HL-60 (cell line): ENCODE data around the gene ANKRD34A.

Experiments used
- POLR2AphosphoS5 ChIP-seq: IDR thresholded peaks from 2 replicates; pipeline ENCODE4 v1.6.1; 2012; ENCODE audit warnings: low read depth
- REST ChIP-seq: IDR thresholded peaks from 2 replicates; pipeline ENCODE4 v1.6.1; 2012; ENCODE audit warnings: low read depth; ENCODE audit not compliant: insufficient replicate concordance
- SPI1 ChIP-seq: IDR thresholded peaks from 2 replicates; pipeline ENCODE4 v1.6.1; 2012; ENCODE audit warnings: low read depth, mild to moderate bottlenecking, borderline replicate concordance
- TF ChIP-seq, protein P1 (sequence below): IDR thresholded peaks from one replicate; pipeline ENCODE4 v1.5.1; 2011; ENCODE audit warnings: low read length, control low read depth, inconsistent platforms; ENCODE audit not compliant: insufficient read depth

GRCh38 chr1:145942871-145943270 is 21.5 kb downstream of the ANKRD34A start:
- TF ChIP-seq, protein P1, sequence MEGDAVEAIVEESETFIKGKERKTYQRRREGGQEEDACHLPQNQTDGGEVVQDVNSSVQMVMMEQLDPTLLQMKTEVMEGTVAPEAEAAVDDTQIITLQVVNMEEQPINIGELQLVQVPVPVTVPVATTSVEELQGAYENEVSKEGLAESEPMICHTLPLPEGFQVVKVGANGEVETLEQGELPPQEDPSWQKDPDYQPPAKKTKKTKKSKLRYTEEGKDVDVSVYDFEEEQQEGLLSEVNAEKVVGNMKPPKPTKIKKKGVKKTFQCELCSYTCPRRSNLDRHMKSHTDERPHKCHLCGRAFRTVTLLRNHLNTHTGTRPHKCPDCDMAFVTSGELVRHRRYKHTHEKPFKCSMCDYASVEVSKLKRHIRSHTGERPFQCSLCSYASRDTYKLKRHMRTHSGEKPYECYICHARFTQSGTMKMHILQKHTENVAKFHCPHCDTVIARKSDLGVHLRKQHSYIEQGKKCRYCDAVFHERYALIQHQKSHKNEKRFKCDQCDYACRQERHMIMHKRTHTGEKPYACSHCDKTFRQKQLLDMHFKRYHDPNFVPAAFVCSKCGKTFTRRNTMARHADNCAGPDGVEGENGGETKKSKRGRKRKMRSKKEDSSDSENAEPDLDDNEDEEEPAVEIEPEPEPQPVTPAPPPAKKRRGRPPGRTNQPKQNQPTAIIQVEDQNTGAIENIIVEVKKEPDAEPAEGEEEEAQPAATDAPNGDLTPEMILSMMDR: no peak
- no peak for TF ChIP-seq REST
- no peak for TF ChIP-seq POLR2AphosphoS5
- no peak for TF ChIP-seq SPI1
